ENCODE data around the gene F10.

The F10 gene

DNA sequence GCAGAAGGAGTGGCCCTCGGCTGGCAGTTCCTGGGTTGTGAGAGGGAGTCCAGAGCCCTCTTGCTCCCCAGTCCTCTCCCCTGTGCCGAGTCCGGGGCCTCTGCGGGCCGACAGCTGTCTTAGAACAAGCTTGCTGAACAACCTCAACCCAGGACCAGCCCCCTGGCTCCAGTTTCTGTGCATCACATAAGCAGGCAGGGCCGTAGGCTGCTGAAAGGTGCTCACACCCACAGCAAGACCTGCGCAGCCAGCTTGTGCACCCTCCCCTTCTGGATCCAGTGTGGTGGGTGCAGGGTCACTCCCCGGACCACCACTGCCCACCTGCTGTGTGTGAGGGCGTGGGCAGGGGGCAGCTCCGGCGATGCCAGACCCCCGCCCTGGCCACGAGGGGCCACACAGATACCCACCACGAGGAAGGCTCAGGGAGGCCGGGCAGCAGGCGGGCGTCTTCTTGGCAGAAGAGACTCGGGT, 42.2 kb upstream of the F10 start:
- no peaks in the 10 kb centered on the region for H3K36me3 ChIP-seq
- TF ChIP-seq, protein P1, sequence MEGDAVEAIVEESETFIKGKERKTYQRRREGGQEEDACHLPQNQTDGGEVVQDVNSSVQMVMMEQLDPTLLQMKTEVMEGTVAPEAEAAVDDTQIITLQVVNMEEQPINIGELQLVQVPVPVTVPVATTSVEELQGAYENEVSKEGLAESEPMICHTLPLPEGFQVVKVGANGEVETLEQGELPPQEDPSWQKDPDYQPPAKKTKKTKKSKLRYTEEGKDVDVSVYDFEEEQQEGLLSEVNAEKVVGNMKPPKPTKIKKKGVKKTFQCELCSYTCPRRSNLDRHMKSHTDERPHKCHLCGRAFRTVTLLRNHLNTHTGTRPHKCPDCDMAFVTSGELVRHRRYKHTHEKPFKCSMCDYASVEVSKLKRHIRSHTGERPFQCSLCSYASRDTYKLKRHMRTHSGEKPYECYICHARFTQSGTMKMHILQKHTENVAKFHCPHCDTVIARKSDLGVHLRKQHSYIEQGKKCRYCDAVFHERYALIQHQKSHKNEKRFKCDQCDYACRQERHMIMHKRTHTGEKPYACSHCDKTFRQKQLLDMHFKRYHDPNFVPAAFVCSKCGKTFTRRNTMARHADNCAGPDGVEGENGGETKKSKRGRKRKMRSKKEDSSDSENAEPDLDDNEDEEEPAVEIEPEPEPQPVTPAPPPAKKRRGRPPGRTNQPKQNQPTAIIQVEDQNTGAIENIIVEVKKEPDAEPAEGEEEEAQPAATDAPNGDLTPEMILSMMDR (IDR thresholded peaks at IDR 0.05) = no peak

DNA sequence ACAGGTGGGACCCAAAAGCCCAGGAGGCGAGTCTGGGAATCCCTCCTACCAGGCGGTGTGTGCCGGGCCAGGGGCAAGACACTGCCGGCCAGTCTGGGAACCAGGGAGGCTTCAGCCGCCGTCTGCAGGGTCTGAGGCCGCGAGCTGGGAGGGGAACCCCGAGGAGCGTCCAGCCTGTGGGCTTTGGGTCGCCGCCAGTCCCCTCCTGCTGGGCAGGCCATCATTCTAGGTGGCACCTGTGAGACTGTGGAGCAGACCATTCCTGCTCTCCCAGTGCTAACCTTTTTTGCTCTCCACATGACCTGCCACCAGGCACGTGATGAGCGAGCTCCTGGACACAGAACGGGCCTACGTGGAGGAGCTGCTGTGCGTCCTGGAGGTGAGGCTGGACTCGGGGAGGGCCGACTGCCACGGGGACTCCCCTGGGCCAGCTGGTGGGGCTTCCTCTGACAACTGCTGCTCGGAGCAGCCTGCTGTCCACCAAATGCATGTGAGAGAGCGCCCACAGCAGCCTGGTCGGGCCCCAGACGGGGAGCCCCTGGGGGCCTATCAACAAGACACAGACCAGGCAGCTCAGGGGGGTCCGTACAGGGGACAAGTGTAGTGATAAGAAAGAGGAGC, 41.6 kb upstream of the F10 start:
- no peaks in the 10 kb centered on the region for H3K4me1 ChIP-seq (ENCODE audit: control insufficient read depth in 1 of 2, insufficient read depth in 1 of 2, low read depth in 1 of 2, low read length in 1 of 2)
- no peak overlapping the region for H3K27ac ChIP-seq
- TF ChIP-seq, protein P1 (IDR thresholded peaks at IDR 0.05) = no peak
- H3K36me3 ChIP-seq = no peaks in the 10 kb centered on the region
- no peaks in the 10 kb centered on the region for H3K9me3 ChIP-seq
- H3K27me3 ChIP-seq = no peaks in the 10 kb centered on the region
- no peak overlapping the region for H3K4me3 ChIP-seq (ENCODE audit: low read depth in 1 of 2, low read length in 1 of 2)

More for the DNA sequence above, 42.2 kb upstream of the F10 start:
- Histone ChIP-seq H3K4me3 (ENCODE audit: low read depth in 1 of 2, low read length in 1 of 2) (no peak overlapping the region), H3K27me3 (no peaks in the 10 kb centered on the region), H3K9me3 (no peaks in the 10 kb centered on the region), H3K4me1 (ENCODE audit: control insufficient read depth in 1 of 2, insufficient read depth in 1 of 2, low read depth in 1 of 2, low read length in 1 of 2) (no peaks in the 10 kb centered on the region), H3K27ac (no peak overlapping the region)

DNA sequence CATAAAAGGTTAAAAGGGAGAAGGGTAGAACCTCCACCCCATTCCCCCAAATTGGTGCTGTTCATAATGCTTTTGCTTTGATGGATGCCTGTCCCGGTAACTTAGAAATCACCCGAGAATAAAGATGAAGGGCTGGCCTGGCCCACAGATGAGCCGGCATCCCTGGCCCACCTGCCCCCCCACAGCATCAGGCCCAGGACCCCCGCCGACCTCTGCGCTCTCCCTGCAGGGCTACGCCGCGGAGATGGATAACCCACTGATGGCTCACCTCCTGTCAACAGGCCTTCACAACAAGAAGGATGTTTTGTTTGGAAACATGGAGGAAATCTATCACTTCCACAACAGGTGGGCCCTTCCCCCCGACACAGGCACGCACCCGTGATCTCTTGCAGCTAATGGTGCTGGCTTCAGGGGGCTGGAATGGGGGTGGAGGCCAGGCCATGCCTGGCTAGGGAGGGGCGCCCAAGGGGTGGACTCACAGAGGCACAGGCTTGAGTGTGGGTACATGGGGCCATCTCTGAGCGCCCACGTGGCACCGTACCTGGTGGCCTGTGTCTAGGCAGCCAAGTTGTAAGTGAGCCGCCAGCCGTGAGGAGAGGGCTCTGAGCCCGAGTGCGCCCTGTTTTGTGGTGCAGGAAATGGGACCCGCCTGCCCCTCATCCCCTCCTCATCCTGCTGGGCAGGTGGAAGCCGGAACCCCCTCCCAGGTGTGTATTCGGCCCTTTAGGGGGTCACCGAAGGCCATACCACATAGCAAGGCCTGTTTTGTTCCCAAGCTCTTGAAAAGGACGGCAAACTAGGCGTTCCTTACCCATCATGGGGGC, 40.2 kb upstream of the F10 start:
- TF ChIP-seq, protein P1 (IDR thresholded peaks at IDR 0.05) = no peak
- H3K36me3 ChIP-seq = no peaks in the 10 kb centered on the region
- H3K27me3 ChIP-seq = no peaks in the 10 kb centered on the region
- no peaks in the 10 kb centered on the region for H3K4me1 ChIP-seq (ENCODE audit: control insufficient read depth in 1 of 2, insufficient read depth in 1 of 2, low read depth in 1 of 2, low read length in 1 of 2)
- no peak overlapping the region for H3K27ac ChIP-seq
- H3K9me3 ChIP-seq = no peaks in the 10 kb centered on the region
- no peak overlapping the region for H3K4me3 ChIP-seq (ENCODE audit: low read depth in 1 of 2, low read length in 1 of 2)

DNA sequence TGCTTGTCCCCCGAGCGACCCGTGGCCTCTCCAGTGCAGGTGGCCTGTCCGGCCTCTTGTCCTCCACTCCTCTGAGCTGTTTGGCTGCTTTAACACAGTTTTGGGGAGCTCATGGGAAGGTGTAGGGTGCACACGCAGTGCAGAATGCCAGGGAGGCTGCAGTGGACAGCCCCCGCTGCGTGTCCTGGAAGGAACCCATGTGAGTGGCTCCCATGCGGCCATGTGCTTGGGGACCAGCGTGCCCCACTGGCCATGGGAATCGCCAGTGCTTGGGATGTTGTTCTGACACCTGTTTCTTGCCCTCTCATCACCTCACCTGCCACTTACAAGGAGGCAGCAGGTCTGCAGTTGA, 39.6 kb upstream of the F10 start:
- Histone ChIP-seq H3K36me3 (no peaks in the 10 kb centered on the region), H3K4me1 (ENCODE audit: control insufficient read depth in 1 of 2, insufficient read depth in 1 of 2, low read depth in 1 of 2, low read length in 1 of 2) (no peaks in the 10 kb centered on the region), H3K27ac (no peak overlapping the region), H3K27me3 (no peaks in the 10 kb centered on the region), H3K4me3 (ENCODE audit: low read depth in 1 of 2, low read length in 1 of 2) (no peak overlapping the region), H3K9me3 (no peaks in the 10 kb centered on the region)
- TF ChIP-seq, protein P1 (IDR thresholded peaks at IDR 0.05) = no peak

DNA sequence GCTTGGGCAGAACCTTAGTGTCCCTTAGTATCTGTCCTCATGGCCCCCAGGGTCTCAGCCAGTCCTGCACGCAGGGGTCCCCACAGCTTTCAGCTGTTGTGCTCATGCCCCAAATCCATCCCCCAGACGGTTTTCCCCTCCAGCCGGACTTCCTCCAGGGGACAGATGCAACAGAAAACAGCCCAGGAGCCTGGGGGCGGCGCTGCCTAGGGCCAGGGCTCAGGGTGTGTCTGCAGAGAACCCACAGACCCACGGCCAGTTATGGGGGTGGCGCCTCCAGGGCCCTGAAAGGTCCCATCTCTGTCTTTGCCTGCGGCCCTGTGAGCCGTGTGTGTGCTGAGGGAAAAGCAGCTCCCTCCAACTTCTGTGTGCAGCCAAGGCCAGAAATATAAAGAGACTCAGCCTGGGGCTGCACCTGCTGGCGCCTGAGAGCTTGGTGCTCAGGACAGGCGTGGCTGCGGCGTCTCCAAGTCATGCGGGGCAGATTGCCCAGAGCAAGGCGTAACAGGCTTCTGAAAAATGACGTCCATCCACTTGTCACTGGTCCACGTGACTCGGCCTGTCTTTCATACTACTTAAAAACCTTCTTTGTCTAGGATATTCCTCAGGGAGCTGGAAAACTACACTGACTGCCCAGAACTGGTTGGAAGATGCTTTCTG, 39.1 kb upstream of the F10 start:
- Histone ChIP-seq H3K4me1 (ENCODE audit: control insufficient read depth in 1 of 2, insufficient read depth in 1 of 2, low read depth in 1 of 2, low read length in 1 of 2) (no peaks in the 10 kb centered on the region), H3K36me3 (no peaks in the 10 kb centered on the region), H3K4me3 (ENCODE audit: low read depth in 1 of 2, low read length in 1 of 2) (no peak overlapping the region), H3K27ac (no peak overlapping the region), H3K27me3 (no peaks in the 10 kb centered on the region), H3K9me3 (no peaks in the 10 kb centered on the region)
- TF ChIP-seq, protein P1 (IDR thresholded peaks at IDR 0.05) = no peak
